KMS-11 (cell line): ENCODE data around the gene NBPF26.
"Not testable (repeated sequence)": the region's sequence is repeated elsewhere in the genome, so short reads cannot be mapped to it uniquely, and the experiment has no call there.

Experiments
- H2AFZ ChIP-seq: fragments of 200-600 bp; sonication (generic); 2 replicates; pipeline ENCODE4 v1.6.1; 2016; ENCODE audit warnings: antibody characterized with exemption, mixed run types, low read depth
- H3K27ac ChIP-seq: fragments of 200-600 bp; sonication (generic); 2 replicates; pipeline ENCODE4 v1.6.1; 2016; ENCODE audit warnings: mild to moderate bottlenecking, mixed run types
- H3K27me3 ChIP-seq: fragments of 200-600 bp; sonication (generic); 2 replicates; pipeline ENCODE4 v1.6.1; 2017; ENCODE audit warnings: mild to moderate bottlenecking, low read depth, mixed run types, moderate library complexity; ENCODE audit not compliant: insufficient read depth
- H3K36me3 ChIP-seq: fragments of 200-600 bp; sonication (generic); 2 replicates; pipeline ENCODE4 v1.6.1; 2017; ENCODE audit warnings: mild to moderate bottlenecking, mixed run types; ENCODE audit not compliant: insufficient read depth
- H3K4me1 ChIP-seq: fragments of 200-600 bp; sonication (generic); 2 replicates; pipeline ENCODE4 v1.6.1; 2016; ENCODE audit warnings: mild to moderate bottlenecking, low read depth, mixed run types; ENCODE audit not compliant: poor library complexity, severe bottlenecking
- H3K4me2 ChIP-seq: fragments of 200-600 bp; sonication (generic); 2 replicates; pipeline ENCODE4 v1.7.0; 2016; ENCODE audit warnings: mild to moderate bottlenecking, mixed run types
- H3K4me3 ChIP-seq: fragments of 200-600 bp; sonication (generic); IDR thresholded peaks from 2 replicates; pipeline ENCODE4 v1.6.1; 2017; ENCODE audit warnings: low read depth, low read length, mixed read lengths; ENCODE audit not compliant: insufficient read depth
- H3K79me2 ChIP-seq: fragments of 200-600 bp; sonication (generic); 2 replicates; pipeline ENCODE4 v1.6.1; 2016; ENCODE audit warnings: low read depth, mixed run types; ENCODE audit not compliant: insufficient read depth
- H3K9ac ChIP-seq: fragments of 200-600 bp; sonication (generic); 2 replicates; pipeline ENCODE4 v1.6.1; 2016; ENCODE audit warnings: mild to moderate bottlenecking, mixed run types
- H4K20me1 ChIP-seq: fragments of 200-600 bp; sonication (generic); 2 replicates; pipeline ENCODE4 v1.6.1; 2016; ENCODE audit warnings: mild to moderate bottlenecking, mixed run types; ENCODE audit not compliant: insufficient read depth
- TF ChIP-seq, protein P1 (sequence below): fragments of 200-600 bp; sonication (generic); conservative IDR thresholded peaks from 2 replicates; pipeline ENCODE4 v1.6.1; 2017; ENCODE audit warnings: low read depth, mild to moderate bottlenecking, antibody characterized with exemption, low read length, moderate library complexity, mixed read lengths

NBPF26 gene

DNA sequence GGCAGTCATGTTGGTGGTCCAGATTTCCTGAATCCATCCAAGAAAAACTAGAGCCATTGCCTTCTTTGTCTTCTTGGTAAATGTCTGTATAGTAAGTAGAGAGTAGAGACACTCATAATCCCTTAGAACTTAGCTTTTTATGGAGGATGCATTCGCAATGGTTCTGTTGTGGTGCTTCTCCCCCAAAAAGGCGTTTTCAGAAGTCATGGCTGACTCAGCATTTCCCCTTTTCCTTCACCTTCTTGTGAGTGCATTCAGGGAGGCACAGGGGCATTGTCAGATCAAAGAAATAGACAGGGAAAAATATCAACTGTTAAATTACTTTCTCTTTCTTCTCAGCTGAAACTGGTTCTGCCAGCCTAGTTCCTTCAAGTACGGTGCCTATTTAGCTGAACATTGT, 45.3 kb downstream of the NBPF26 start:
- not testable (repeated sequence) for H3K27me3 ChIP-seq, H4K20me1 ChIP-seq, H3K4me3 ChIP-seq

DNA sequence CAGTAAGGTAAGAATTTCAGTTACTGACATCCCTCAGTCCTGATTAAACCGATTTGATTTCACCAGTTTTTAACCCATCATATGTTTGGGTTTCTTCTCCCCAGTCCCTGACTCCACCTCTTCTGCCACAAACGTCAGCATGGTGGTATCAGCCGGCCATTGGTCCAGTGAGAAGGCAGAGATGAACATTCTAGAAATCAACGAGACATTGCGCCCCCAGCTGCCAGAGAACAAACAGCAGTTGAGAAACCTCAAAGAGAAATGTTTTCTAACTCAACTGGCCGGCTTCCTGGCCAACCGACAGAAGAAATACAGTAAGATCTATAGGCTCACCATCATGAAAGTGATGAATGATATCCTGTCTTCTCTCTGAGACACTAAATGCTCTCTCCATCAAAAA, 81.7 kb downstream of the NBPF26 start:
- not testable (repeated sequence) for H4K20me1 ChIP-seq, H3K27me3 ChIP-seq, H3K36me3 ChIP-seq, H3K4me3 ChIP-seq, H2AFZ ChIP-seq, H3K4me1 ChIP-seq, H3K79me2 ChIP-seq, H3K9ac ChIP-seq, H3K4me2 ChIP-seq, H3K27ac ChIP-seq

More for the DNA sequence above, 45.3 kb downstream of the NBPF26 start:
- H3K27ac ChIP-seq, H3K36me3 ChIP-seq, H3K4me1 ChIP-seq, H3K79me2 ChIP-seq, H3K9ac ChIP-seq, H2AFZ ChIP-seq, H3K4me2 ChIP-seq: not testable (repeated sequence)

DNA sequence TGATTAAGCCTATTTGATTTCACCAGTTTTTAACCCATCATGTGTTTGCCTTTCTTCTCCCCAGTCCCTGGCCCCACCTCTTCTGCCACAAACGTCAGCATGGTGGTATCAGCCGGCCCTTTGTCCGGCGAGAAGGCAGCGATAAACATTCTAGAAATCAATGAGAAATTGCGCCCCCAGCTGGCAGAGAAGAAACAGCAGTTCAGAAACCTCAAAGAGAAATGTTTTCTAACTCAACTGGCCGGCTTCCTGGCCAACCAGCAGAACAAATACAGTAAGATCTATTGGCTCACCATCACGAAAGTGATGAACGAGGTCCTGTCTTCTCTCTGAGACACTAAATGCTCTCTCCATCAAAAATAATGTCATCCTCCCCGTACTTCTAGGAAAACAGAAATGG, 88.1 kb downstream of the NBPF26 start:
- not testable (repeated sequence) for H3K4me3 ChIP-seq, H3K27me3 ChIP-seq, H2AFZ ChIP-seq, H3K9ac ChIP-seq, H3K27ac ChIP-seq, H3K79me2 ChIP-seq, H3K4me2 ChIP-seq, H3K4me1 ChIP-seq, H3K36me3 ChIP-seq, H4K20me1 ChIP-seq
- TF ChIP-seq, protein P1, sequence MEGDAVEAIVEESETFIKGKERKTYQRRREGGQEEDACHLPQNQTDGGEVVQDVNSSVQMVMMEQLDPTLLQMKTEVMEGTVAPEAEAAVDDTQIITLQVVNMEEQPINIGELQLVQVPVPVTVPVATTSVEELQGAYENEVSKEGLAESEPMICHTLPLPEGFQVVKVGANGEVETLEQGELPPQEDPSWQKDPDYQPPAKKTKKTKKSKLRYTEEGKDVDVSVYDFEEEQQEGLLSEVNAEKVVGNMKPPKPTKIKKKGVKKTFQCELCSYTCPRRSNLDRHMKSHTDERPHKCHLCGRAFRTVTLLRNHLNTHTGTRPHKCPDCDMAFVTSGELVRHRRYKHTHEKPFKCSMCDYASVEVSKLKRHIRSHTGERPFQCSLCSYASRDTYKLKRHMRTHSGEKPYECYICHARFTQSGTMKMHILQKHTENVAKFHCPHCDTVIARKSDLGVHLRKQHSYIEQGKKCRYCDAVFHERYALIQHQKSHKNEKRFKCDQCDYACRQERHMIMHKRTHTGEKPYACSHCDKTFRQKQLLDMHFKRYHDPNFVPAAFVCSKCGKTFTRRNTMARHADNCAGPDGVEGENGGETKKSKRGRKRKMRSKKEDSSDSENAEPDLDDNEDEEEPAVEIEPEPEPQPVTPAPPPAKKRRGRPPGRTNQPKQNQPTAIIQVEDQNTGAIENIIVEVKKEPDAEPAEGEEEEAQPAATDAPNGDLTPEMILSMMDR = peak; percentile 33; the same call in 1 of the 2 replicates

DNA sequence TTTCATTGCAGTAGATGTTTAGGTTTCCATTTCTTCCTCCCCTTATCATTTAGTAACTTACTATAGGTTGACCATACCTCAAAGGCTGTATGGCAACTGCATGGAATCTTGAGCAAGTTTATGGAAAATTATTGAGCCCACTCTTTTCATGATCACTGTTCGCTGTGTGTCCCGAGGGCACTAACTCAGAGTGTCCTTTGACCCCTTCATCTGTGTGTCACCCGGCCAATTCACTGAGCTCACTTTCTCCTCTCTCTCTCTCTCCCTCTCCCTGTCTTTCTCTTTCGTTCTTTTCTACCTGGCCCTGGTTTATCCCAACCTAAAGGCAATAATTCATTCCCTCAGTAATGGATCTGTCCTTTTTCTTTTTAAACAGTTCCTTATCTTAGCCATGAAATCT, 101.3 kb downstream of the NBPF26 start:
- not testable (repeated sequence) for H3K4me3 ChIP-seq, H3K27ac ChIP-seq, H3K79me2 ChIP-seq, H2AFZ ChIP-seq, H3K9ac ChIP-seq, H3K4me2 ChIP-seq, H3K36me3 ChIP-seq, H3K27me3 ChIP-seq, H3K4me1 ChIP-seq, H4K20me1 ChIP-seq

DNA sequence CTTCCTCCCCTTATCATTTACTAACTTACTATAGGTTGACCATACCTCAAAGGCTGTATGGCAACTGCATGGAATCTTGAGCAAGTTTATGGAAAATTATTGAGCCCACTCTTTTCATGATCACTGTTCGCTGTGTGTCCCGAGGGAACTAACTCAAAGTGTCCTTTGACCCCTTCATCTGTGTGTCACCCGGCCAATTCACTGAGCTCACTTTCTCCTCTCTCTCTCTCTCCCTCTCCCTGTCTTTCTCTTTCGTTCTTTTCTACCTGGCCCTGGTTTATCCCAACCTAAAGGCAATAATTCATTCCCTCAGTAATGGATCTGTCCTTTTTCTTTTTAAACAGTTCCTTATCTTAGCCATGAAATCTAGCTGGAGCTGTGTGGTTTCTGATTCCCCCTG, 102.9 kb downstream of the NBPF26 start:
- H3K4me3 ChIP-seq, H2AFZ ChIP-seq, H3K79me2 ChIP-seq, H4K20me1 ChIP-seq, H3K27me3 ChIP-seq, H3K9ac ChIP-seq, H3K4me2 ChIP-seq, H3K4me1 ChIP-seq, H3K36me3 ChIP-seq, H3K27ac ChIP-seq: not testable (repeated sequence)

DNA sequence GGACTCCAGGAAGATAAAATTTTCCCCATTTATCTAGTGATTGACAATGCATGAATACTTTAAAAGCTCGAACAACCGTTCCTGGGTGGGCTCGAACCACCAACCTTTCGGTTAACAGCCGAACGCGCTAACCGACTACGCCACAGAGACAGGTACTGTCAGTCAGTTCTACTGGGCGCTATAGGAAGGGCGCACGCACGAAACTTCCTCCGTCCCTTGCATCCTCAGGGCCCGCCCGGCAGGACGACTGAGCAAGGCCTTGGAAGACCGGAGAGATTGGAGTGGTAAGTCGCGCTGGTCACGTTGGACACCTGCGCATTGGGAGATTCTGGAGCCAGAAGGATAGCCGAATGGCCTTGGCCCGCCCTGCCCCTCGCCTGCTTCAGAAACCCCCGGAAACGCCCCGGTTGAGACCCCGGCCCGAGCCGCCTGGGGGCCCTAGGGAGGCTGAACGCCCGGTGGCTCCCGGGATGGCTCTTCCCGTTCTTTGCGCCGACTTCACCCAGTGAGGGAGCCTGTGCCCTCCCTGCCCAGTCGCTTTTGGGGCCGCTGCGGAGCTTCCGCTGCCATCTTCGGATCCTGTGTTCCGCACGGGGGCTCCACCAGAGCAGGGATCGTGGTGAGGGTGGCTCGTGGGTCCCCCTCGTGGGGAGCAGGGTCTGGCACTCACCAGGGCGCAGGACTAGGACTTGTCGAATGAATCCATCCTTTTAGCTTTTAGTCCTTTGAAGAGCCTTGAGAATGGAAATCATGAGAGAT, 120.6 kb downstream of the NBPF26 start:
- not testable (repeated sequence) for H3K79me2 ChIP-seq, H2AFZ ChIP-seq, H3K4me3 ChIP-seq, H3K4me2 ChIP-seq, H3K4me1 ChIP-seq, H3K36me3 ChIP-seq, H3K27ac ChIP-seq, H3K27me3 ChIP-seq, H4K20me1 ChIP-seq
- peak overlapping the region; percentile 22; the same call in 1 of the 2 replicates for H3K9ac ChIP-seq

DNA sequence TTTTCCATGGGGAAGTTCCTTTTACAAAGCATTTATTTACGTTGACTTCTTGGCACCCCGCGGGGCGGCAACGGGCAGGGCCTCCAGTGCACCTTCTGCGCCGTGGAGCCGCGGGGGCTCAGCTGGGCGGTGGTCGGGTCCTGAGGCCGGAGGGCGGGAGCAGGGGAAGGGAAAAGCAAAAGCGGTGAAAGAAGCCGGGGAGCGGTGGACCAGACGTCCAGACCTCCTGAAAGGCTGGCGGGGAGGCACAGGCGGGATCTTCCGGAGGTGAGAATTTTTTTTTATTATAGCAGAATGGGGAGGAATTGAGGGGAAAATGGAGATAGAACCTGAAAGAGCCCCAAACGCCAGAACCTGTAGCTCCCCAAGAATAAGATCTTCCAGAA, 121.2 kb downstream of the NBPF26 start:
- H3K79me2 ChIP-seq, H3K27ac ChIP-seq, H2AFZ ChIP-seq, H3K9ac ChIP-seq, H4K20me1 ChIP-seq, H3K4me1 ChIP-seq, H3K27me3 ChIP-seq, H3K4me2 ChIP-seq, H3K36me3 ChIP-seq, H3K4me3 ChIP-seq: not testable (repeated sequence)

DNA sequence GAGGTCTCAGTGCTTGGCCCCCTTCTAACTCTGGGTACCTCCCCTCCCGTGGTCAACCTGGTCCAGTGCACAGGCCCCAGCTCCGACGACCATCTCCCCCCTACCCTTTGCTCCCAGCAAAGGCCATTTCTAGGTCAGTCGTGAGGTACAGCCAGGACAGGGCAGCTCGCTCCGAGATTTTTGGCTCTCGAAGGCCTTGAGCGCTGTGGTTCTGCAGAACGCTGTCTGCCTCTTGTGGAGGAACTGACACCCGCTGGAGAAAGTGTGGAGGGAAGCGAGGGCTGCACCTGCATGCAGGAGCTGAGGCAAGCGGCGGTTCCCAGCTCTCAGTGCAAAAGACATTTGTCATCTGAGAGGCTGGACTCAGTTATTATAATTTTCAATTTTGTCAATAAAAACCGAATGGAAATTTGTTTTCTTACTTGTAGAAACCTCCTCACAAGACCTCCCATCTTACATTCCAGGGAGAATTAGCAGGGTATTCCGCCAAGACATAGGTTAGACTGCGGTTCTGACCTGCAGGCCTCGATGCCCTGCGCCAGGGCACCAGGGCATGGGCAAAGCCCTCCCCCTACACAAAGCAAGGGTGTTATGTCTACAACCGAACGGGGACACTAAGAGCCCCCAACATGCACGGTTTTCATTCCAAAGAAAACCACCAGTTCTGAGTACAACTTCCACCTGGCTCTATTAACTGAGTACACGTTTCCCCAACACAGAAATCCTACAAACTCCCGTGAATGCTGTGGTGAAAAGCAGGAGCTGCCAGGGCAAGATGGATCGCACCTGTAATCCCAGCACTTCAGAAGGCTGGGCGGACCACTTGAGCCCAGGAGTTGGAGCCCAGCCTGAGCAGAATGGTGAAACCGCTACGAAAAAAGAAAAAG, 125.9 kb downstream of the NBPF26 start:
- H3K4me3 ChIP-seq, H3K4me1 ChIP-seq, H4K20me1 ChIP-seq, H3K36me3 ChIP-seq, H3K79me2 ChIP-seq, H3K27me3 ChIP-seq, H2AFZ ChIP-seq: not testable (repeated sequence)
- Histone ChIP-seq H3K27ac (peak overlapping the region; percentile 78), H3K9ac (peak overlapping the region; percentile 74; the same call in 1 of the 2 replicates), H3K4me2 (peak overlapping the region; percentile 21; the same call in 1 of the 2 replicates)

DNA sequence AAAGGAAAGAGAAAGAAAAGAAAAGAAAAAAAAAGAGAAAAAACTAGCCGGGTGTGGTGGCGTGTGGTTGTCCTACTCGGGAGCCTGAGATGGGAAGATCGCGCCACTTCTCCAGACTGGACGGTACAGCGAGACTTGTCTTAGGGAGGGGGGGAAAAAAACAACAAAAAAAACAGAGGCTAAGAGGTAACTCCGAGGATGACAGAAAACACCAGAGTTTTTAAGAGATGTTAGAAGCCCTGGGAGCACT, 126.5 kb downstream of the NBPF26 start:
- not testable (repeated sequence) for H3K36me3 ChIP-seq, H3K27me3 ChIP-seq, H4K20me1 ChIP-seq, H3K4me3 ChIP-seq, H3K4me1 ChIP-seq, H2AFZ ChIP-seq, H3K79me2 ChIP-seq
- H3K27ac ChIP-seq = peak overlapping the region; percentile 78
- H3K9ac ChIP-seq = peak overlapping the region; percentile 74; the same call in 1 of the 2 replicates
- H3K4me2 ChIP-seq = peak overlapping the region; percentile 21; the same call in 1 of the 2 replicates
